Stimulated activated CD8-positive, alpha-beta memory T cell treated with anti-CD3 and anti-CD28 coated beads, Interleukin-12 subunit alpha, Interleukin-12 subunit beta, amount 100 ng/mL, for 4 hours (primary cell): Measurements from ENCODE around the gene DIAPH2.
"Not testable (repeated sequence)": the region's sequence is repeated elsewhere in the genome, so short reads cannot be mapped to it uniquely, and the experiment has no call there.

Experiments
- DNase-seq: peaks from one replicate; pipeline ENCODE4 v3.0.0-alpha.2; 2020; ENCODE audit warnings: low read depth

DIAPH2 gene

DNA sequence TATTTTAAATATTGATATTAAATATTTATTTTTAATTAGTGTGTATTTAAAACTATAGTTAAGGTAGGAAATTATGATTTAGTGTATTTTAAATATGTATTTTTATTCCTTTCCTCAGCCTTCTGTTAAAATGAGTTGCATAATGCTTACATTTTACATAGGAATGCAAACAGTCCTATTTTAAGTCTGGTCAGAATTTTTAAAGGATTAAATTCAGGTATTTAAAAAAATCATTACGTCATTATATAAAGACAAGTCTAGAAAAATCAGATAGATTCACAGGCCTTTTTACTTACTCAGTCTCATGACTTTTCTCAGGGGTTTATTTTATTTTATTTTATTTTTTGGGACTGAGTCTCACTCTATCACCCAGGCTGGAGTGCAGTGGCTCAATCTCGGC lies 148.7 kb downstream of the DIAPH2 start:
- no peak for DNase-seq

DNA sequence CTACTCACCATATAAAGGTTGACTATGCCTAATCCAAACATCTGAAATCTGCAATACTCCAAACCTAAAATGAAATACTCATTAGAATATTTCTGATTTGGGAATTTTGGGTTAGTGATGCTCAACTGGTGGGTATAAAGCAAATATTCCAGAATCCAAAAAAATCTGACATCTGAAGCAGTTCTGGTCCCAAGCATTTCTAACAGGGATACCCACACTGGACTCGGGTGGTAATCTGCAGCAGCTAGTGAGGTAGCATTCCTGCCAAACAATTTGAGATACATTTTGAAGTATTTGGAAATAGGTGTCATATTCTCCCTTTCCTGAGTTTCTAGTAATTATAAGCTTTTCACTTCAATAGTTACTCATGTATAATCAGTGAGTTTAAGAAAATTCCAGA lies 149.5 kb downstream of the DIAPH2 start:
- no peak for DNase-seq

- no peak for DNase-seq
Observed at GRCh38 chrX:96835660-96836289, 151.1 kb downstream of the DIAPH2 start.

- no peak for DNase-seq
Observed at GRCh38 chrX:96837808-96838207, 153.2 kb downstream of the DIAPH2 start.

GRCh38 chrX:96838537-96838936 lies 153.9 kb downstream of the DIAPH2 start:
- no peak for DNase-seq

DNA sequence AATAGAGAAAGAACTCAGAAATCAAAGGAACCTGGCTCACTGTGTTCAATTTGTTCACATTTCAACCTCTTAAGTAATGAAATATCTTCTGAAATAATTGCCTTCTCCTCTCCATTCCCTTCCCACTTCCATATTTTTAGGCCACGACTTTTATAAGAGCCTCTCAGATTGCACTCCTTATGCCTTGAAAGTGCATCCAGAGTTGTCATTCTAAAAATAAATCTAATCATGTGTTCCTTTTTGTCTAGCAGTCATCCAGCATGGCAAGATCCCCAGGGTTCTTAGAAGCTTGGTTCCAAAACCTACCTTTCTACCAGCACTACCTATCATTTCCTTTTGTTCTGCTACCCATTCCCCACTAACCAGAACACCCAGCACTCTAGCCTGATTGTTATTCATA lies 156.7 kb downstream of the DIAPH2 start:
- no peak for DNase-seq

- not testable (repeated sequence) for DNase-seq
Observed at GRCh38 chrX:96841866-96842265, 157.2 kb downstream of the DIAPH2 start.

GRCh38 chrX:96843566-96843965 lies 158.9 kb downstream of the DIAPH2 start:
- no peak for DNase-seq

GRCh38 chrX:96846841-96847240 lies 162.2 kb downstream of the DIAPH2 start:
- DNase-seq: no peak

GRCh38 chrX:96859422-96859821 lies 174.8 kb downstream of the DIAPH2 start:
- DNase-seq: not testable (repeated sequence)

- DNase-seq: no peak
Observed at GRCh38 chrX:96861218-96861617, 176.6 kb downstream of the DIAPH2 start.

- DNase-seq: no peak
Observed at GRCh38 chrX:96861661-96862060, 177.0 kb downstream of the DIAPH2 start.

GRCh38 chrX:96883608-96884007 lies 199.0 kb downstream of the DIAPH2 start, which contains the start of gene RPA4:
TSS of gene RPA4 (plus strand) at chrX:96883908. CDS start at chrX:96884311, 403 bp downstream.
- no peak for DNase-seq

DNA sequence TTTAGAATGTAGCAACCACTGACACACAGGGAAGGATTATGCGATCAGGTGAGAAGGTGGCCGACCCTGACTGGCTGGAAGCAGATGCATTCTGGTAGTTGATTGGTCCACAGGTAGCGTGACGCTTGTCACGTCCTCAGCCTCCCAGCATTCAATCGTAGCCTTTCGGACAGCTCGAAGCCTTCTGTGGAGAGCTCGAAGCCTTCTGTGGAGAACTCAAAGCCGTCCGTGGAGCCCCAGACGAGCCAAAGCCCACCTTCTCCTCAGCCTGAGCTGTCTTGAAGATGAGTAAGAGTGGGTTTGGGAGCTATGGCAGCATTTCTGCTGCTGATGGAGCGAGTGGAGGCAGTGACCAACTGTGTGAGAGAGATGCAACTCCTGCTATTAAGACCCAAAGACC lies 199.4 kb downstream of the DIAPH2 start:
- no peak for DNase-seq

GRCh38 chrX:96889726-96890125 lies 205.1 kb downstream of the DIAPH2 start:
- DNase-seq: no peak

DNA sequence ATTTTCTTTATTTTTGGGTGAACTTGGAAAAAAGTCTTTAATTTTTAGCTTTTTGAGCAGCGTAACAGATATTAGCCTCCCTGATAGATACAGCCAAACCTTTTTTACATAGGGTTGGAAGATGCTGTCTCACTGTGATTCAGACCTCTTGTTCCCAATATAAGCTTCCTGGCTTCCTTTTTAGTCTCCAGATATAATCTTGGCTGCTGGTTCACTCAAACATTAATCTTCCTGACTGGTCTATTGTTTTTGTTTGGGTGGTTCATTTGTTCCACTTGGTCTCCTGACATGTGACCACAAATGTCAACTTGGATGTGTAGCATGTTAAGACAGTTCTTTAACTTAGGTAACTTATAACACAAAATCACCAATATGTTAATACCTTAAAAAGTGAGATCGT lies 222.1 kb downstream of the DIAPH2 start:
- DNase-seq: no peak

GRCh38 chrX:96907516-96908272 lies 223.1 kb downstream of the DIAPH2 start:
- DNase-seq: no peak

- no peak for DNase-seq
Observed at GRCh38 chrX:96909291-96909690, 224.6 kb downstream of the DIAPH2 start.

GRCh38 chrX:96918864-96919263 lies 234.2 kb downstream of the DIAPH2 start:
- DNase-seq: no peak

GRCh38 chrX:96919672-96920071 lies 235.0 kb downstream of the DIAPH2 start:
- DNase-seq: no peak

GRCh38 chrX:96924581-96924980 lies 239.9 kb downstream of the DIAPH2 start:
- no peak for DNase-seq

DNA sequence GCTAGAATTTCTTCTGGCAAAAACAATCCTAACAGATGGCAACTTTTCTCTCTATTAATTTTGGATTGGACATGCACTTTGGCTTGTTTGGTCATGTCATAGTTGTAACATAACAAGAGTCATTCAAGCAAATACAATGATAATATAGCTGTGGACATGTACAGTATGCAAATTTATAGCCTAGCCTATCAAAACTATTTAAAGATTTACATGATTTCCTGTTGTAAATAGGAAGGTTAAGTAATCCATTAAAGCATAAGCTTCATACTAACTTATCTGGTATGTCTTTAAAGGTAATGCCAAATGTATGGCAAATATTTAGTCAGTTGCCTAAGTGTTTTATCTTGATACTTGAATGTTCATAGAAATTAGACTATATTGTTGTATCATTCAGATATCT lies 244.4 kb downstream of the DIAPH2 start:
- DNase-seq: no peak

- no peak for DNase-seq
Observed at GRCh38 chrX:96957718-96958117, 273.1 kb downstream of the DIAPH2 start.

DNA sequence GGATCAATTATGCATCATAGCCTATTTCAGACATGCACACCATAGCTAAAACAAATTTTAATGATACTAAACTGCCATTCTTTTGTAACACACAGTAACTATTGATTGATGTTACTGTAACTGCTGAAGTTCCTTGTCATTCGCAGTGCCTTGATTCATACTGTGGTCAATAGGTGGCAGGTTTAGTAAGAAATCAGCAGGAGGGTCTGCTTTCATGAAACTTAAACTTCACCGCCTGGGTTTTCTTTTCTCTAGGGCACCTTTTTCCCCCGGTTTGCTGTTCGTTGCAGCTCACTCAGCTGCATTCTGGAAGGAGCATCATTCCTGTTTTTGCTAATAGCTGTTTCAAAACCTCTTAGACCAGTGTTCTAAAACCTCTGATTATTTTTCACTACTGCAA lies 287.2 kb downstream of the DIAPH2 start:
- no peak for DNase-seq
